ENCODE measurements around the gene HOTAIR. TPM values are rescaled to one million over a fixed set of nuclear protein-coding genes. Genes with fewer than 3 reads are reported as not detected.

Gene HOTAIR
- total RNA-seq, 2 experiments from 2014 or later, result not detected

GRCh38 chr12:53916788-53917655, 57.7 kb downstream of the HOTAIR start:
- Mint-ChIP-seq H3K4me1 (no peaks in the 10 kb centered on the region), H3K9me3 (ENCODE audit: low read depth) (no peaks in the 10 kb centered on the region), H3K36me3 (ENCODE audit: low read depth) (no peaks in the 10 kb centered on the region), H3K4me3 (no peak overlapping the region), H3K27me3 (peaks cover 42% of the 10 kb centered on the region), H3K27ac (no peak overlapping the region)
- ATAC-seq, result no peak
- intact Hi-C loops (cut with DNase I, micrococcal nuclease), result no loop called here
- CTCF ChIA-PET, result no interaction called here
- POLR2A ChIA-PET, result no interaction called here
- DNase-seq, result no peak

Small RNAs within 50 kb of the gene (microRNA-seq; reads per million reads assigned to microRNA genes)
- not detected for gene MIR196A2 (ENCODE audit: borderline replicate concordance)

Other genes starting within 250 kb of the HOTAIR start
- 10 to 100 TPM; 17.1 to 20.4 TPM for gene CALCOCO1, start 247.5 kb downstream of the HOTAIR start, total RNA-seq
- gene CISTR, start 223.0 kb downstream of the HOTAIR start, total RNA-seq, result not detected
- gene HOXC13, start 36.1 kb downstream of the HOTAIR start, total RNA-seq, result not detected
- not detected for gene HOXC12, start 20.1 kb downstream of the HOTAIR start, total RNA-seq
- gene HOXC11, start 1.8 kb downstream of the HOTAIR start, total RNA-seq, result not detected
- gene HOXC10, start 10.2 kb upstream of the HOTAIR start, total RNA-seq, result not detected
- not detected for gene HOXC9, start 25.2 kb upstream of the HOTAIR start, total RNA-seq
- not detected for gene HOXC8, start 34.0 kb upstream of the HOTAIR start, total RNA-seq
- not detected for gene HOXC6, start 53.5 kb upstream of the HOTAIR start, total RNA-seq
- gene HOXC5, start 58.1 kb upstream of the HOTAIR start, total RNA-seq, result not detected
- not detected for gene HOXC4, start 78.9 kb upstream of the HOTAIR start, total RNA-seq
- 10 to 100 TPM; 19.5 to 28.5 TPM for gene SMUG1, start 214.0 kb upstream of the HOTAIR start, total RNA-seq

All from activated CD4-positive, alpha-beta T cell treated with anti-CD3 and anti-CD28 coated beads for 36 hours (primary cell).